Activated T-cell treated with anti-CD3 and anti-CD28 coated beads for 4 hours (primary cell): ENCODE measurements around the gene IRAK1.
"Not testable (repeated sequence)": the region's sequence is repeated elsewhere in the genome, so short reads cannot be mapped to it uniquely, and the experiment has no call there.

Experiments
- DNase-seq: peaks from one replicate; pipeline ENCODE4 v3.0.0-alpha.2; 2020

IRAK1 gene

GRCh38 chrX:153993978-153994377 is 25.7 kb downstream of the IRAK1 start:
- DNase-seq, result no peak

- no peak for DNase-seq
These were observed 26.6 kb downstream of the IRAK1 start for GRCh38 chrX:153993079-153993478.

- no peak for DNase-seq
These were observed 27.5 kb downstream of the IRAK1 start for GRCh38 chrX:153992180-153992579.

- DNase-seq, result no peak
These were observed 28.6 kb downstream of the IRAK1 start for GRCh38 chrX:153991013-153991580.

GRCh38 chrX:153989973-153990655 is 29.6 kb downstream of the IRAK1 start:
- no peak for DNase-seq

GRCh38 chrX:153988493-153988892 is 31.2 kb downstream of the IRAK1 start:
- no peak for DNase-seq

- no peak for DNase-seq
These were observed 35.1 kb downstream of the IRAK1 start for GRCh38 chrX:153984351-153985178.

GRCh38 chrX:153983321-153983801 is 36.3 kb downstream of the IRAK1 start:
- DNase-seq, result no peak

GRCh38 chrX:153981771-153982533 is 37.8 kb downstream of the IRAK1 start:
- no peak for DNase-seq

GRCh38 chrX:153981231-153981630 is 38.5 kb downstream of the IRAK1 start:
- DNase-seq, result no peak

GRCh38 chrX:153980394-153980793 is 39.3 kb downstream of the IRAK1 start:
- not testable (repeated sequence) for DNase-seq

- no peak for DNase-seq
These were observed 44.9 kb downstream of the IRAK1 start for GRCh38 chrX:153974726-153975286.

- no peak for DNase-seq
These were observed 45.5 kb downstream of the IRAK1 start for GRCh38 chrX:153974003-153974725.

- DNase-seq, result no peak
These were observed 46.3 kb downstream of the IRAK1 start for GRCh38 chrX:153973127-153974002.

GRCh38 chrX:153972368-153973126 is 47.2 kb downstream of the IRAK1 start, which contains the start of gene TMEM187:
TSS of gene TMEM187 (plus strand) at chrX:153972754. CDS start at chrX:153982063, 9,309 bp downstream.
- DNase-seq, result peak; percentile 68

GRCh38 chrX:153971450-153972367 is 48.0 kb downstream of the IRAK1 start, which contains the start of gene HCFC1:
TSS of gene HCFC1 (minus strand) at chrX:153971818. CDS start at chrX:153970840, 978 bp downstream.
- peak; percentile 77 for DNase-seq

GRCh38 chrX:153971124-153971449 is 48.6 kb downstream of the IRAK1 start:
- DNase-seq, result peak; percentile 75

- no peak for DNase-seq
These were observed 49.2 kb downstream of the IRAK1 start for GRCh38 chrX:153970357-153971123.
